G401 (cell line): ENCODE measurements around the gene TM7SF3. TPM values are rescaled to one million over a fixed set of nuclear protein-coding genes. Genes with fewer than 3 reads are reported as not detected.
"Not testable (repeated sequence)": the region's sequence is repeated elsewhere in the genome, so short reads cannot be mapped to it uniquely, and the experiment has no call there.

Source experiments
- DNase-seq: peaks from one replicate; pipeline ENCODE4 v3.0.0-alpha.2; 2015; ENCODE audit warnings: low spot score
- in situ Hi-C: cut with HindIII; loops from 2 replicates; pipeline ENCODE4 v1.10.0; 2016; ENCODE audit warnings: low sequenced_read_pairs, mixed read lengths
- total RNA-seq: library from RNA; depleted of rRNA; stranded (reverse); fragments of >200 nt; shearing (Covaris generic); gene quantifications from 2 replicates; pipeline ENCODE4 v1.2.3, GENCODE V29; 2014

TM7SF3 gene
- total RNA-seq, 1 experiment from 2014 or later: 126 TPM

DNA sequence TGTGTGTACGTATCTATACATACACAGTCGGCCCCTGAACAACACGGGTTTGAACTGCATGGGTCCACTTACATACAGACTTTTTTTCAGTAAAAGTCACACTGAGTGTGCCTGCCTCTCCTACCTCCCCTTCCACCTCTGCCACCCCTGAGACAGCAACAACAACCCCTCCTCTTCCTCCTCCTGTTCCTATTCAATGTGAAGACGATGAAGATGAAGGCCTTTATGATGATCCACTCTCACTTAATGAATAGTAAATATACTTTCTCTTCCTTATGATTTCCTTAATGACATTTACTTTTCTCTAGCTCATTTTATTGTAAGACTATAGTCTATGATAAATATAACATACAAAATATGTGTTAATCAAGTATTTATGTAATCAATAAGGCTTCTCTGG is 25.5 kb downstream of the TM7SF3 start:
- DNase-seq: no peak
- in situ Hi-C loops: no loop called here

DNA sequence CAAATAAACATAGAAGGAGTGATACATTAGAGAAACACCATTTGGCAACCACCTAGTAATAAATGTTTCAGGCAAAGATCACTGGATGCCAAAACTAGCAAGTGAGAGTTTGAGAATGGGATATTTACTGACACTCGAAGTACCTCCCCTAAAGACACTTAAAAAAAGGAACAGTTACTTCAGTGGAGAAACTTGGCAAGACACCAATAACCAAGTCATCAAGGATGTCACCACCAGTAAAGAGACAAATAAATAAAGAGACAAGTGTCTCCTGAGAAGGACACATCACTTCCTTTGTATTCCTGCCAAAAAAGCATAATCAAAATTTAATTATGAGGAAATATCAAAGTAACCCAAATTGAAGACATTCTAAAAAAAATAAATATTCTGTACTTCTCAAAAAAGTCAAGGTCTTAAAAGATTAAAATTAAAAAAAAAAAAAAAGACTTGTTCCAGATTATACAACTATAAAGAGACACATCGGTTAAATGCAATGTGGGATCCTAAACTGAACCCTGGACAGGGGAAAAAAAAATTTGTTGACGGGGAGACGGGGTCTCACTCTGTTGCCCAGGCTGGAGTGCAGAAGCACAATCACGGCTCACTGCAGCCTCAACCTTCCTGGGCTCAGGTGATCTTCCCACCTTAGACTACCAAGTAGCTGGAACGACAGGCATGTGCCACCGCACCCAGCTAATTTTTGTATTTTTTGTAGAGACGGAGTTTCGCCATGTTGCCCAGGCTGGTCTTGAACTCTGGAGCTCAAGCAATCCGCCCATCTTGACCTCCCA is 26.4 kb downstream of the TM7SF3 start:
- no peak for DNase-seq
- in situ Hi-C loops: no loop called here

DNA sequence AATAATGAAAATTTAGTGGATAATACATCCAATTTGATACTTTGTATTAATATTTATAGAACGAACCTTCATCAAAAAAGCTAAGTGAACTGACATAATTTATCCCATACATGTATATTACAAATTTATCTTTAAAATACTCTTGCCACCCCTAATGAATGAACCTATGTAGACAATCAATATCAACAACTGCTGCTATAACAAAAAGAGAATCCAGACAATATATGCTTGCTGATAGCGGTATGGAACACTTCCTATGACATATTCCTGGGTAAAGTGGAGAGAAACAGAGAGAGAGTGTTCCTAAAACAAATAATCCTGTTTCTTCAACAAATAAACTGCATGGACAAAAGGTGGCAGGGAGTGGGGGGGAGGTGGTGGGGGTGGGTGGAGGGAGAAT is 31.3 kb downstream of the TM7SF3 start:
- in situ Hi-C loops: no loop called here
- DNase-seq: no peak

DNA sequence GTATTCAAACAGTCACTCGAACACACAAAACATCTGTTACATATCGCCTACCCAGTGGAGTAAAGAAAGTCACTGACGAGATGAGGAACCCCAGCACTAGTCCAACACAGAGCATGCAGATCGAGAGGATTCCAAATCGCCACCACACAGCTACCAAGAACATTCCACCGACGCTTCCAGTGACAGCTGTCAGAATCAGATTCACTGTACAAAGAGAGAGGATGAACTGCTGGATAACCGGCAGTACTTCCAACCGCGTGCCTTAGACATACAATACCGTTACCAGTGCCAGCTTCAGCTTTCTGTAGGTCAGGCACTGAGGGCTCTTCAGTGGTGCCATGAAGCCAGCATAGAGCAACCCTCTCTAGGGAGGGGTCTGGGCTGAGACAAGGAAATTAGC is 34.5 kb downstream of the TM7SF3 start:
- no peak for DNase-seq
- in situ Hi-C loops: no loop called here

DNA sequence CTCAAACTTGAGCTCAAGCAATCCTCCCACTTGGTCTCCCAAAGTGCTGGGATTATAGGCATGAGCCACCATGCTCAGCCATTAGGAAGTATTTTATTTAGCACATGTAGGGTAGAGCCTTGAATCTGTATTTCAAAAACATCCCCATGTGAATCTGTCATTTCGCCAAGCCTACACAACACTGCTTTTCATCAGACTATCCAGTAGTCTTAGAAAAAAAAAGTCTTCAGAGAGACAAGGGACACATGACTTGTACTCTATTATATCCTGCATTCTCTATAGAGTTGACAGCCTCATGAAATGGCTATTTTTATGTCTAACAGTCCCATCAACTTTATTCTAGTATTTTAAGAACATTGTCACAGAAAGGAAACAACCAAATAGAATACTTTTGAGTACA is 35.4 kb downstream of the TM7SF3 start:
- in situ Hi-C loops: no loop called here

DNA sequence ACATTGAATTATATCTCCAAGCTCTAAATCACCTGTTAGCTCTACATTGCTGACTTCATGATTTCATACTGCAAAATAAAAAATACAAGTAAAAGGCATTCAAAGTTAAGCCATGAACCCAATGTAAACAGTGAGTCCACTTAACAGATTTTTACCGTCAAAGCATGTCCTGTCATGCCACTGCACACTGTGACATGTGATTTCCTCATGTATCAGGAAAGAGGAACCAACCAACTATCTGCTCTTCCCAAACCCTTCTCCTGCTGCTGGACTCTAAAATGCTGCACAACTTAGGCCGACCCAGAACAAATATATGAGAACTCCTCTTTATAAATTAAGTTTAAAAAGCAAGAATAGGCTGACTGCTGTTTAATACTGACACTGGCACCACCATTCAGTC is 37.5 kb downstream of the TM7SF3 start:
- no peak for DNase-seq
- in situ Hi-C loops: no loop called here

More for the DNA sequence above, 35.4 kb downstream of the TM7SF3 start:
- no peak for DNase-seq

DNA sequence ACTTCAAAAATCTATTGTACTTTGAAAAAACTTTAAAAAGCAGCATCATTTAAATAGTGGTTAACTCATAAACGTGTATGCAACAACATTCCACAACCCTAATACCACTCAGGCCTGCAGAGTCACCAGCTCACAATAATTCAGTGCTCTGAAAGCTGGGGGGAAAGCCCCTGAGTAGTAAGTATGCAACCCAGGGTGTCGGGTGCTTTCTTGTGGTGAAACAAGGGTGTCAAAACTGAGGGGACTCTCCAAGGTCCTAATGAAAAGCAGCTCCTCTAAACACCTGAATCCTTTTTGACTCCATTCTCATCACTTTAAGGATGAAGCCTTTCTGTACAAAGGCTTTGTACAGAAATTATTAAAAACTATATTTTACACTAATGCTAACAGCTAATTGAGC is 42.2 kb downstream of the TM7SF3 start:
- in situ Hi-C loops: no loop called here
- DNase-seq: no peak

DNA sequence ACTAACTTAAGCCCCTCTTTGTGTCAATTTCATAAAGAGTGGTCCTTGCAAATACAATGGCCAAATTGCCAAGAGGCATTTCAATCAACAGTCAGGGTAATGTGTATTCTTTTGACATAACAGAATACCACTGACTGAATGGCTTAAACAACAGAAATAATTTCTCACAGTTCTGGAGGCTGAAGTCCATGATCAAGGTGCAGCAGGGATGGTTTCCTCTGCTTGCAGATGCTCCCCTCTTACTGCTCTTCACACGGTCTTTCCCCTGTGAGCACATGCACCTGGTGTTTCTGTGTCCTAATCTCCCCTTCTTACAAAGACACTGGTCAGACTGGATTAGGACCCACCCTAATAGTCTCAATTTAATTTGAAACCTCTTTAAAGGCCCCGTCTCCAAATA is 44.0 kb downstream of the TM7SF3 start:
- DNase-seq: no peak
- in situ Hi-C loops: no loop called here

DNA sequence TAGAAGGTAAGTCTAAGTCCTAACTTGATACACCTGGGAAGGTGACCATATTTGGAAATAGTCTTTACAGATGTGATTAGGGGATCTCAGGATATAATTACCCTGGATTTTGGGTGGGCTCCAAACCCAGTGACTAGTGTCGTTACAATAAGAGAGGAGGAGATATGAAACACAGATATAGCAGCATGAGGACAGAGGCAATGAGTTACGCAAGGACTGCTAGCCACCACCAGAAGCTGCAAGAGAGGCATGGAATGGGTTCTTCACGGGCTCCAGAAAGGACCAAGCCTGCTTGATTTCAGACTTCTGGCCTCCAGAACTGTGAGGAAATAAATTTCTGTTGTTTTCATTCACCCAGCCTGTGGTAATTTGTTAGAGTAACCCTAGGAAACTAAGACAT is 47.3 kb downstream of the TM7SF3 start:
- no peak for DNase-seq
- in situ Hi-C loops: no loop called here

DNA sequence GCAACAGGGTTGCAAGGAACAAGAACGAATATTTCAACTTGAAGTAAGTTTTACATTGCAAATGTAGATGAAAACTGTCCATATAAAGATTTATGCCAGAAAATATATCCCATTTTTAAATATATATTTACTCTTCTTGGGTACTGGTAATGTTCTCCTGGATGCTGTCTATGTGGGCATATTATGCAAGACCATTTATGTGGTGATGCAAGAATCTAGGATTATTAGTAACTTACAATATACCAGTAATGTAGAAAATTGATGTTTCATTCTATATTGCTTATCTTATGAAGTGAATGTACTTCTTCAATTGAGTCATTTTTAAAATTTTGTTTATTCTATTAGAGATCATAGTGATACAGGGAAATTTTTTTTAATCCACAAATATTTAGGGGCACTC is 50.8 kb downstream of the TM7SF3 start:
- in situ Hi-C loops: no loop called here
- DNase-seq: no peak

DNA sequence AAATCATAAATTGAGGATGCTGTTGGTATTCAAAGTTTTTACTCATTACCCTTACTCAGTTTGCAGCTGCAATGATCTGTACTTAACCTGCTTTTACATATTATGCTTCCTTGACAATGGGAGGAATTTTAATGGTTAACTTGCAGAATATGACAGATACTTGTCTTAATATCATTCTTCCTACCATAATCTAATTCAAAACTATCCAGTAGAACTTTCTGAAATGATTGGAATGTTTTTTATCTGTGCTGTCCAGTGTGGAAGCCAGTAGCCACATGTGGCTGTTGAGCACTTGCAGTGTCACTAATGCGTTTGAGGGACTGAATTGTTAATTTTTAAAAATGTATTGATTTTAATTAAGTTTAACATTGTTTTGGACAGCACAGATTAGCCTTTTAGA is 52.4 kb downstream of the TM7SF3 start:
- in situ Hi-C loops: no loop called here
- DNase-seq: no peak

DNA sequence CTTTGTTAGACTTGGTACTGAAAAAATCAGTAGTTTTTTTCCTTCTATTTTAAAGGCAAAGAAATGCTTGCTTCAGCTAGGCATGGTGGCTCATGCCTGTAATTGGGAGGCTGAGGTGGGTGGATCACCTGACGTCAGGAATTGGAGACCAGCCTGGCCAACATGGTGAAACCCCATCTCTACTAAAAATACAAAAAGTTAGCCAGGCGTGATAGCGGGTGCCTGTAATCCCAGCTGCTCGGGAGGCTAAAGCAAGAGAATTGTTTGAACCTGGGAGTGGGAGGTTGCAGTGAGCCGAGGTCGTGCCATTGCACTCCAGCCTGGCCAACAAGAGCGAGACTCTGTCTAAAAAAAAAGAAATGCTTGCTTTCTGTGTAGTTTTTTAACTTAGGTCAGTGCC is 52.8 kb downstream of the TM7SF3 start:
- in situ Hi-C loops: not testable (repeated sequence)

DNA sequence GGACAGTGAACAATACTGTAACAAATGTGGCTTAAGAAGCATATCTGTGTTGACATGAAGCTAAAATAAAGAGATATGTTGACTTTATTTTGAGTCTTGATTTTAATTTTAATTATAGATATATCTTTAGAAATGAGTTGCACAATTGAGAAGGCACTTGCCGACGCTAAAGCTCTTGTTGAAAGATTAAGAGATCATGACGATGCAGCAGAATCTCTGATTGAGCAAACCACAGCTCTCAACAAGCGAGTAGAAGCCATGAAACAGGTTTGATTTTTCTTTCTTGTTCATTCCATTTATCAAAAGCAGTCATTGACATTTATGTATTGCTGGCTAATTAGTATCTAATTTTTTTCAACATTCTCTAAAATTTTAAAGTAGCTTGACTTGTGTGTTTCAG is 60.2 kb downstream of the TM7SF3 start:
- DNase-seq: no peak
- in situ Hi-C loops: no loop called here

More for the DNA sequence above, 52.8 kb downstream of the TM7SF3 start:
- DNase-seq: not testable (repeated sequence)

DNA sequence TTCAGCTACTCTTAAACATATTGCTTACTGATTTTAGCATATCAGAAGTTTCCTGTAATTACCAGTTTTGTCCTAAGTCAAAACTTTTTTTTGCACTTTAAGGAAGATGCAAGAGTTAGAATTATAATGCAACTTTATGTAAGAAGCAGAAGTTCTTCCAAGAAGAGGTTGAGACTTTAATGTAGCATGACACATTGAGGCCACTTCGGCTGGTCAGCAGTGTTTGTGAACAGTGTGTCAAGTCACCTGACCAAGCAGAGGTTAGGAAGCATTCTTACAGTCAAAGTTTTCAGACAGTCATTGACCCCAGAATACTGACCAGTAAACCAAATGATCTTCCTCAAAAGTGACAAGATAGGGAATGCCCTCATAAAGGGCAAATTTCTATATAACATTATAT is 60.7 kb downstream of the TM7SF3 start:
- in situ Hi-C loops: no loop called here

DNA sequence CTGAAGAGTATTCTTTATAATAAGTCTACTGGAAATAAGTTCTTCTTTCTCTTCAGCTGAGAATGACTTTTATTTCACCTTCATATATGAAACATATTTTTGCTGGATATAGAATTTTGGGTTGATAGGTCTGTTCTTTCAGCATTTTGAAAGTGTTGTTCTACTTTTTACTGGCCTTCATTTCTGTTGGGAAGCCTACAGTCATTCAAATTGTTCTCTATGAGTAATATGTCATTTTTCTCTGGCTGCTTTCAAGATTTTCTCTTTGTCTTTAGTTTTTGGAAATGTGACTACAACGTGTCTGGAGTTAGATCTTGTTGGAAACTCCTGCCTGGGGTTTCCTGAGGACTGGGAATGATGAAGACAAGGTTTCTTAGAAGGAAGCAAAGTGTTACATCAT is 65.9 kb downstream of the TM7SF3 start:
- DNase-seq: no peak
- in situ Hi-C loops: no loop called here

More for the DNA sequence above, 60.7 kb downstream of the TM7SF3 start:
- DNase-seq: no peak

DNA sequence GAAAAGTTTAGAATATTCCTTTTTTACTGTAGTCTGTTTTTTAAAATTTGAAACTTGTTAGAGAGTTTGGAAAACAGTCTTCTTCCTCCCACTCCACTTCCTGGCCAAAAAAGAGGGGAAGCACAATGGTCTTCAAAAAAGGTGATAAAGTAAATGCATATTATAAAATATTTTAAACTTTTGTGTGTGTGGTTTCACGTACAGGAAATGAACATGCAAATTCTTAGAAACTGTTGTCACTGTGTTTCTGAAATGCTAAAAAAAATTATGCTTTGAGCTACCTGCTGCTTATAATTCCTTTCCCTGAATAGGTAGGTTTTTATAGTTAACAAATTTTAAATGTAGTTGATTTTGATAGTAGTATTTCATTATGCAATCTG is 73.0 kb downstream of the TM7SF3 start:
- in situ Hi-C loops: no loop called here

DNA sequence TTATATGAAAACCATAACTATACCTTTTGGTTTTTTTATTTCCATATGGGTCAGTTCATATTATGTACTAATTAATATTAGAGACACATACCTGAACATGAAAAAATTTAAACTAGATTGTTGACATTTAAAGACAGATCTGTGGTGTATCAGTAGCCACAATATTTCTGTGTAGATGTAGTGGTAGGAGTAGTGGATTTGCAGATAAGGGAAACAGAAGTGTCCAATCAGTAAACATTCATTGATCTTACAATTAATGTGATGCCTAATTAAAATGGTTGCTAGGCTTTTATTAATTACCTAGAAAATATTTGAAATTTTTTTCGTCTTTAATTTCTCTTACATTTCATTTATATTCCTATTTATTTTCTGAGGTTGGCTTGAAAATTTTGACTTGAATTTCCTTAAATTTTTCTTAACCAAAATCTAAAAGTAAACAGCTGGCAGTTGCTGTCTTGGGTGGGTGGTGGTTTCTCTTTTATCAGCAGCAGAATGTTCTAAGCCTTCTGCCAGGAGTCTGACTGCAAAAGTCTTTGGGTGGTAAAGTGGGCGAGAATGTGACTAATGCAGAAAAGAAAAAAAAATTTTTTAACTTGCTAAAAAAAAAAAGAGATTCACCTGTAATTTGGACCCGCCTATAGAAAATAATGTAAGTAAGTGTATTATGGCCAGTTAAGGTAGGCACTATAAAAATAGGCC is 73.5 kb downstream of the TM7SF3 start:
- no peak for DNase-seq
- in situ Hi-C loops: no loop called here

More for the DNA sequence above, 73.0 kb downstream of the TM7SF3 start:
- no peak for DNase-seq

DNA sequence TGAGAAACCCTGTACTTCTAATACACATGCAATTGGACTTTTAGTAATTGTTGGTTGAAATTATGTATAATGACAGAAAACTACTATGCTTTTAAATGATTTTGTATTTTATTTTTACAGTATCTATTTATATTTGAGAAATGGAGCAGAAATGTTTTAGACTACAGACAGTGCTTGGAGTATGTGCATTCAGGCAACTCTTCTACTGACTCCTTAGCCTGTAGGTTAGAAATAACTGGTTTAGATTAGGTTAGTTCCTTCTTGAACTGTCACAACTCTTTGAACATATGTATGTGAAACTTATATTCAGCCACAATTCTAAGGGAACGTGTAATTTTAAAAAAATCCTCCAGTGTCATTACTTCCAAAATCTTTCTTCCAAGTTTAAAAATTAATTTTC is 74.2 kb downstream of the TM7SF3 start:
- DNase-seq: no peak
- in situ Hi-C loops: no loop called here

DNA sequence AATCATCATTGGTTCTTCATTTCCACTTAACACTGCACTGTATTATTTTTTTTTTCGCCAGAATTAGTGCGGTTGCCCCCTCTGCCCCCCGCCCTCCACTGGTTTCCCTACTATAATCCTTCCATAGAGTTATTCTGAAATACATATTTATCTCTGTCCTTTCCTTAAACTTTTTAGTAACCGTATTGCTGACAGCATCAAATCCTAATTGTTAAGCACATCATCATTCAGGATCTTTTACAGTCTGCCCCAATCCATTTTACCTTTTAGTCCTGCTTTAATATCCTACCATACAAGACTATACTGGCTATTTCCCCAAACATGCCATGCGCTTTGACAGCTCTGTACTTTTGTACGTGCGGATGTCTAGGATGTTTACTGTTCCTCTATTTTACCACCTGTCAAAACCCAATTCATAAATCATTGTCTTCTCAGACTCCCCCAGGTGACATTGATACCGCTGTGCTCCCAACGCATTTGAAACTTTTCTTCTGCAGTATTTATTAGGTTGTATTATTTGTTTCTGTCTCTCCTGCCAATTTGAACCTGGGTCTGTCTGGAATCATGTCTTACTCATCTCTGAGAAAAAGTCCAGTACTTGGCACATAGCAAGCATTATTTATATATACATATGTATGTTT is 74.9 kb downstream of the TM7SF3 start:
- in situ Hi-C loops: no loop called here
- peak; percentile 21 for DNase-seq

DNA sequence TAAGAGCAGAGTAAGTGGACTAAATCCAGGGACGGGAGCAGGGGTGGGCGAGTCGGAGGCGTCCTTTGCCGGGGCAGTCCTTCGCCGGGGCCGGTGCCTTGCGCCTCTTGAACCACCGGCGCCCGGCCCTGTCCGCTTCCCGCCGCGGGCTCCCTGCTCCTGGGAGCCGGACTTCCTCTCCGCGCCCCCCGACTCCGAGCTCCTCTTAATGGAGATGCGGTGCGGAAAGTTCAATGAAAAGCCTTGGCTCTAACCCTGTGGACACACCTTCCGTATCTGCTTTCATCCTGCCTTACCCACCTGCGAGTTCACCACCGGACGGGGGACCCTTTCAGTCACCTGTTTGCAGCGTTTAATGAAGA is 75.5 kb downstream of the TM7SF3 start:
- in situ Hi-C loops: no loop called here

More for the DNA sequence above, 75.5 kb downstream of the TM7SF3 start:
- no peak for DNase-seq
